Smooth muscle cell (in vitro differentiated cells): ENCODE results near the gene SLC35D1. TPM values are rescaled to one million over a fixed set of nuclear protein-coding genes. Genes with fewer than 3 reads are reported as not detected.
"Not testable (repeated sequence)": the region's sequence is repeated elsewhere in the genome, so short reads cannot be mapped to it uniquely, and the experiment has no call there.

Experiments used
- DNase-seq: peaks from one replicate; lab custom pipeline; 2025; ENCODE audit not compliant: unreplicated experiment; lab: John Stamatoyannopoulos, UW
- H2AFZ ChIP-seq: fragments of 200-600 bp; sonication (generic); 2 replicates; pipeline ENCODE4 v1.6.0; 2016; ENCODE audit warnings: antibody characterized with exemption, low read depth, mild to moderate bottlenecking
- H3F3A ChIP-seq: fragments of 200-600 bp; sonication (generic); 2 replicates; pipeline ENCODE4 v1.6.0; 2017; ENCODE audit warnings: antibody characterized with exemption, low read depth
- H3K27ac ChIP-seq: fragments of 200-600 bp; sonication (generic); 2 replicates; pipeline ENCODE4 v1.5.1; 2016; ENCODE audit warnings: low read depth, mild to moderate bottlenecking
- H3K27me3 ChIP-seq: fragments of 200-600 bp; sonication (generic); 2 replicates; pipeline ENCODE4 v1.6.1; 2016; ENCODE audit warnings: low read depth, mild to moderate bottlenecking
- H3K36me3 ChIP-seq: fragments of 200-600 bp; sonication (generic); 2 replicates; pipeline ENCODE4 v1.5.1; 2016; ENCODE audit warnings: low read depth
- H3K4me1 ChIP-seq: fragments of 200-600 bp; sonication (generic); 2 replicates; pipeline ENCODE4 v1.5.1; 2016; ENCODE audit warnings: low read depth
- H3K4me2 ChIP-seq: fragments of 200-600 bp; sonication (generic); 2 replicates; pipeline ENCODE4 v1.6.0; 2016; ENCODE audit warnings: mild to moderate bottlenecking
- H3K4me3 ChIP-seq: fragments of 200-600 bp; sonication (generic); 2 replicates; pipeline ENCODE4 v1.5.1; 2016; ENCODE audit warnings: mild to moderate bottlenecking
- H3K79me2 ChIP-seq: fragments of 200-600 bp; sonication (generic); 2 replicates; pipeline ENCODE4 v1.6.0; 2016; ENCODE audit warnings: low read depth, mild to moderate bottlenecking
- H3K9ac ChIP-seq: fragments of 200-600 bp; sonication (generic); 2 replicates; pipeline ENCODE4 v1.6.0; 2016; ENCODE audit warnings: low read depth
- H3K9me3 ChIP-seq: fragments of 200-600 bp; sonication (generic); replicated peaks from 2 replicates; pipeline ENCODE4 v1.5.1; 2016; ENCODE audit warnings: low read depth
- H4K20me1 ChIP-seq: fragments of 200-600 bp; sonication (generic); 2 replicates; pipeline ENCODE4 v1.6.0; 2016; ENCODE audit warnings: low read depth
- WGBS: methylation state at CpG from one replicate; pipeline ENCODE4 v1.1.7; 2016; ENCODE audit warnings: low lambda C conversion rate; 5-methylcytosine and 5-hydroxymethylcytosine counted together
- polyA plus RNA-seq: library from polyadenylated mRNA; unstranded; fragments of >200 nt; fragmentation: Nextera tagmentation; extraction: Ambion mirVana; gene quantifications from 2 replicates; pipeline ENCODE4 v1.2.1, GENCODE V29; 2016
- total RNA-seq: library from RNA; depleted of rRNA; stranded (reverse); fragments of >200 nt; gene quantifications from 2 replicates; pipeline ENCODE4 v1.2.3, GENCODE V29; 2014
- TF ChIP-seq, protein P1 (sequence below): fragments of 200-600 bp; sonication (generic); IDR thresholded peaks from 2 replicates; pipeline ENCODE4 v1.5.1; 2017; ENCODE audit warnings: borderline replicate concordance, mild to moderate bottlenecking, antibody characterized with exemption; ENCODE audit not compliant: insufficient read depth, poor library complexity, severe bottlenecking

The SLC35D1 gene
- total and polyA plus RNA-seq, 2 experiments from 2014 or later: 13.3 to 28.2 TPM

DNA sequence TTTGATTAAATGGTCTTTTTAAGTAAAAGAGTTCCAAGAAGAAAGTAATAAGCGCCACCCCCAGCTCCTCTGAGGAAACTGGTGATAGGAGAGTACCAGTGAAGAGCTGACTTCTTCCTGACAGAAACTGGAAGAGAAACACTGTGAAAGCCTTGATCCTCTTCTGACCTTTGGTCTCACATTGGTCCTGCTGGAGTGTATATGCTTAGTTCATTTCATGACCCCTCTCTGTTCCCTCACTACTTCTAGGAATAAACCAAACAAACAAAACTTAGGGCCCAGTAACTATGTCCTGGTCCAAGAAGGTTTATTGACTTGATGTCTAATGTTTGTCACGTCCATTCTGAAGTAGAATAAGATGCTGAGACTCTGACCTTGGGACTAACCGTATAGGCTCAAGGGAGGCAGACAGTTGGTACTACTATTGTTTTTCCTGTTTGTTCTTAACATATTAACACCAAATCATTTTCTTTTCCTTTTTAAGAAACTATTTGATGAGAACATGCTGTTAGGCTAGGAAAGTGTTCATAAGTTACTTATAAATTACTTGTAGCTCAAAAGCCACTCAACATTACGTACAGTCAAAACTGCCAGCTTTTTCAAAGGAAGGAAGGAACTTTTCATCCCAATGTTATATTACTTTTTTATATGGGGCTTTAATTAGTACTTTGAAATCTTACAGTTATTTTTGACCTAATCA, 71.2 kb downstream of the SLC35D1 start:
- Histone ChIP-seq H3K36me3 (peaks cover 29% of the 10 kb centered on the region), H4K20me1 (no peaks in the 10 kb centered on the region), H3K4me3 (no peak overlapping the region), H3K9me3 (no peaks in the 10 kb centered on the region), H3K4me2 (no peak overlapping the region), H3K9ac (no peak overlapping the region), H2AFZ (no peak overlapping the region), H3K4me1 (no peaks in the 10 kb centered on the region), H3K27me3 (no peaks in the 10 kb centered on the region), H3K79me2 (no peaks in the 10 kb centered on the region), H3F3A (peaks cover 5% of the 10 kb centered on the region), H3K27ac (no peak overlapping the region)
- 96% methylated on average over 4 of the region's 4 CpGs for WGBS
- no peak for DNase-seq
- TF ChIP-seq, protein P1, sequence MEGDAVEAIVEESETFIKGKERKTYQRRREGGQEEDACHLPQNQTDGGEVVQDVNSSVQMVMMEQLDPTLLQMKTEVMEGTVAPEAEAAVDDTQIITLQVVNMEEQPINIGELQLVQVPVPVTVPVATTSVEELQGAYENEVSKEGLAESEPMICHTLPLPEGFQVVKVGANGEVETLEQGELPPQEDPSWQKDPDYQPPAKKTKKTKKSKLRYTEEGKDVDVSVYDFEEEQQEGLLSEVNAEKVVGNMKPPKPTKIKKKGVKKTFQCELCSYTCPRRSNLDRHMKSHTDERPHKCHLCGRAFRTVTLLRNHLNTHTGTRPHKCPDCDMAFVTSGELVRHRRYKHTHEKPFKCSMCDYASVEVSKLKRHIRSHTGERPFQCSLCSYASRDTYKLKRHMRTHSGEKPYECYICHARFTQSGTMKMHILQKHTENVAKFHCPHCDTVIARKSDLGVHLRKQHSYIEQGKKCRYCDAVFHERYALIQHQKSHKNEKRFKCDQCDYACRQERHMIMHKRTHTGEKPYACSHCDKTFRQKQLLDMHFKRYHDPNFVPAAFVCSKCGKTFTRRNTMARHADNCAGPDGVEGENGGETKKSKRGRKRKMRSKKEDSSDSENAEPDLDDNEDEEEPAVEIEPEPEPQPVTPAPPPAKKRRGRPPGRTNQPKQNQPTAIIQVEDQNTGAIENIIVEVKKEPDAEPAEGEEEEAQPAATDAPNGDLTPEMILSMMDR: no peak

DNA sequence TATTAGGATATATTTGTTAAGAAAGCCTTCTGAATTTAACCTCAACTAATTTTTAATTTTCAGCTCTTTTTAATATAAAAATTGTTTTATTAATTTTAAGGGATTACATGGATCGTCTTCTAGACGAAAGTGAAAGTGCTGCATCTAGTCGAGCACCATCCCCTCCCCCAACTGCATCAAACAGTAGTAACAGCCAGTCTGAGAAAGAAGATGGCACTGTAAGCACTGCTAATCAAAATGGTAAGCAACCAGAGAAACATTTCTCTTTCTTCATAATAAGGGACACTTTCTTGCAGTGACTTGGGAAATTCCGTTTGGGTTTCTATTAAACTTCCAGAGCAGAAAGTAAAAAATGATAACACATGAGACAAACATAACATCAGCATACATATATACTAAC, 72.3 kb downstream of the SLC35D1 start:
- Histone ChIP-seq H3K27ac (no peak overlapping the region), H3K36me3 (peaks cover 35% of the 10 kb centered on the region), H3K9ac (no peak overlapping the region), H3K27me3 (no peaks in the 10 kb centered on the region), H3K79me2 (no peaks in the 10 kb centered on the region), H4K20me1 (peaks cover 8% of the 10 kb centered on the region), H3K4me2 (no peak overlapping the region), H3K4me3 (no peak overlapping the region), H3F3A (peaks cover 5% of the 10 kb centered on the region), H2AFZ (no peak overlapping the region), H3K9me3 (no peaks in the 10 kb centered on the region), H3K4me1 (no peaks in the 10 kb centered on the region)
- 96% methylated on average over 4 of the region's 4 CpGs for WGBS
- no peak for DNase-seq
- TF ChIP-seq, protein P1: no peak

DNA sequence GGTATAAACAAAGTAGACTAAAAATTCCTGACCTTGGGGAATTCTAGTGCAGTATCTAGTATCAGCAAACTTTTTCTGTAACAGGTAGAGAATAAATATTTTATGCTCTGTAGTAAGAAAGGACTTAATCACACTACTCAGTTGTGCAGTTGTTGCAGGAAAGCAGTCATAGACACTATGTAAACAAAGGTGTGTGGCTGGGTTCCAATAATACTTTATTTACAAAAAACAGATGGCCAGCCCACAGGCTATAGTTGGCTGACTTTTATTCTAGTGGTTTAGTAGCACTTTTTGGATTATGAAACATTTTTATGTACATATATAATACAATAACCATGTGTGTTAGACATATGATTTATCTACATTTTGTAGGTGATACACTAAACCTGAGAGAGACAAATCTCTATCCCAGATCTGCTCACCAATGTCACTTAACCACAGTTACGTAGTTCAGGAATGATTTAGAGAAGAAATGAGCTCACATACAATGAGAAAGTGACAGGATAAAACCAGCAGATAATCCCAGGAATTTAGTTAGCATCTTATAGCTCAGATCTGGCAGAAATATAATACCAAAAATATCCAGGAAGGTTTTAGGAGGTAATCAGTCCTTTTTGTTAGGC, 73.1 kb downstream of the SLC35D1 start:
- peaks cover 8% of the 10 kb centered on the region for H4K20me1 ChIP-seq
- no peak overlapping the region for H2AFZ ChIP-seq
- H3K27me3 ChIP-seq: no peaks in the 10 kb centered on the region
- no peak for DNase-seq
- no peak overlapping the region for H3K9ac ChIP-seq
- no peak overlapping the region for H3K4me3 ChIP-seq
- H3F3A ChIP-seq: peaks cover 5% of the 10 kb centered on the region
- H3K4me1 ChIP-seq: no peaks in the 10 kb centered on the region
- no peak overlapping the region for H3K4me2 ChIP-seq
- peaks cover 35% of the 10 kb centered on the region for H3K36me3 ChIP-seq
- no peaks in the 10 kb centered on the region for H3K79me2 ChIP-seq
- H3K27ac ChIP-seq: no peak overlapping the region
- 85% methylated on average over 1 of the region's 1 CpG for WGBS
- H3K9me3 ChIP-seq: no peaks in the 10 kb centered on the region
- TF ChIP-seq, protein P1: no peak

DNA sequence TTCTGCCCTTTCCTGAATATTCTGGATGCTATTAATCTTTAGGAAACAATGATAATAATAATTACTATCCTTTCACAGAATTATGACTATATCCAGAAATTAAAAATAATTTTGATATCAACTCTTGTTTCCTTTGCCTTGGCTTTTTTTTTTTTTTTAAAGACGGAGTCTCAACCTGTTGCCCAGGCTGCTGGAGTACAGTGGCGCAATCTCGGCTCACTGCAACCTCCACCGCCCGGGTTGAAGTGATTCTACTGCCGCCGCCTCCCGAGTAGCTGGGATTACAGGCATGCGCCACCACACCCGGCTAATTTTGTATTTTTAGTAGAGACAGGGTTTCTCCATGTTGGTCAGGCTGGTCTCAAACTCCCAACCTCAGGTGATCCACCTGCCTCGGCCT, 74.3 kb downstream of the SLC35D1 start:
- not testable (repeated sequence) for H3K27me3 ChIP-seq, H2AFZ ChIP-seq, DNase-seq, H3K4me2 ChIP-seq, H4K20me1 ChIP-seq, H3F3A ChIP-seq, H3K9me3 ChIP-seq, H3K4me1 ChIP-seq, H3K4me3 ChIP-seq, H3K9ac ChIP-seq, H3K27ac ChIP-seq, H3K79me2 ChIP-seq
- 99% methylated on average over 11 of the region's 11 CpGs for WGBS
- H3K36me3 ChIP-seq: peaks cover 34% of the 10 kb centered on the region
